Hepatocyte (in vitro differentiated cells): ENCODE results near the gene DCST2. TPM values are rescaled to one million over a fixed set of nuclear protein-coding genes. Genes with fewer than 3 reads are reported as not detected.

Source experiments
- DNase-seq: peaks from one replicate; pipeline ENCODE4 v3.0.0-alpha.2; 2016; ENCODE audit warnings: low spot score
- H2AFZ ChIP-seq: fragments of 200-600 bp; sonication (generic); 2 replicates; pipeline ENCODE4 v1.6.0; 2016; ENCODE audit warnings: antibody characterized with exemption, mild to moderate bottlenecking
- H3K27ac ChIP-seq: fragments of 200-600 bp; sonication (generic); 2 replicates; pipeline ENCODE4 v1.5.1; 2016; ENCODE audit warnings: mild to moderate bottlenecking
- H3K27me3 ChIP-seq: fragments of 200-600 bp; sonication (generic); 2 replicates; pipeline ENCODE4 v1.6.1; 2016
- H3K36me3 ChIP-seq: fragments of 200-600 bp; sonication (generic); replicated peaks from 2 replicates; pipeline ENCODE4 v1.5.1; 2016; ENCODE audit warnings: low read depth; ENCODE audit not compliant: insufficient read depth
- H3K4me1 ChIP-seq: fragments of 200-600 bp; sonication (generic); 2 replicates; pipeline ENCODE4 v1.5.1; 2016; ENCODE audit warnings: mild to moderate bottlenecking, moderate library complexity; ENCODE audit not compliant: insufficient read depth
- H3K4me2 ChIP-seq: fragments of 200-600 bp; sonication (generic); 2 replicates; pipeline ENCODE4 v1.6.0; 2016
- H3K4me3 ChIP-seq: fragments of 200-600 bp; sonication (generic); 2 replicates; pipeline ENCODE4 v1.5.1; 2016; ENCODE audit warnings: mild to moderate bottlenecking
- H3K79me2 ChIP-seq: fragments of 200-600 bp; sonication (generic); 2 replicates; pipeline ENCODE4 v1.6.0; 2017; ENCODE audit warnings: mild to moderate bottlenecking
- H3K9me2 ChIP-seq: fragments of 200-600 bp; sonication (generic); replicated peaks from 2 replicates; pipeline ENCODE4 v1.6.0; 2017; ENCODE audit warnings: mild to moderate bottlenecking; ENCODE audit not compliant: insufficient read depth
- H3K9me3 ChIP-seq: fragments of 200-600 bp; sonication (generic); 2 replicates; pipeline ENCODE4 v1.5.1; 2016; ENCODE audit warnings: low read depth, mild to moderate bottlenecking
- H4K20me1 ChIP-seq: fragments of 200-600 bp; sonication (generic); 2 replicates; pipeline ENCODE4 v1.6.0; 2016; ENCODE audit warnings: mild to moderate bottlenecking; ENCODE audit not compliant: insufficient read depth, poor library complexity, severe bottlenecking
- EZH2 ChIP-seq: fragments of 200-600 bp; sonication (generic); IDR thresholded peaks from 2 replicates; pipeline ENCODE4 v1.6.1; 2016; ENCODE audit warnings: antibody characterized with exemption, mild to moderate bottlenecking, borderline replicate concordance
- EZH2phosphoT487 ChIP-seq: fragments of 200-600 bp; sonication (generic); IDR thresholded peaks from one replicate; pipeline ENCODE4 v1.6.1; 2018; ENCODE audit warnings: antibody characterized with exemption, mild to moderate bottlenecking, low read depth, moderate library complexity; ENCODE audit not compliant: unreplicated experiment, severe bottlenecking
- WGBS: methylation state at CpG from one replicate; pipeline ENCODE4 v1.1.6; 2016; ENCODE audit warnings: low lambda C conversion rate; ENCODE audit errors: missing lambda C conversion rate; 5-methylcytosine and 5-hydroxymethylcytosine counted together
- polyA plus RNA-seq: library from polyadenylated mRNA; unstranded; fragments of >200 nt; fragmentation: Nextera tagmentation; extraction: Ambion mirVana; gene quantifications from 2 replicates; pipeline ENCODE4 v1.2.1, GENCODE V29; 2016
- total RNA-seq: library from RNA; depleted of rRNA; stranded (reverse); fragments of >200 nt; gene quantifications from 2 replicates; pipeline ENCODE4 v1.2.3, GENCODE V29; 2014
- TF ChIP-seq, protein P1 (sequence below): fragments of 200-600 bp; sonication (generic); IDR thresholded peaks from 2 replicates; pipeline ENCODE4 v1.5.1; 2016; ENCODE audit warnings: antibody characterized with exemption, mild to moderate bottlenecking; ENCODE audit not compliant: poor library complexity

The DCST2 gene
- total and polyA plus RNA-seq, 2 experiments from 2014 or later, result 0.47 to 1.6 TPM

DNA sequence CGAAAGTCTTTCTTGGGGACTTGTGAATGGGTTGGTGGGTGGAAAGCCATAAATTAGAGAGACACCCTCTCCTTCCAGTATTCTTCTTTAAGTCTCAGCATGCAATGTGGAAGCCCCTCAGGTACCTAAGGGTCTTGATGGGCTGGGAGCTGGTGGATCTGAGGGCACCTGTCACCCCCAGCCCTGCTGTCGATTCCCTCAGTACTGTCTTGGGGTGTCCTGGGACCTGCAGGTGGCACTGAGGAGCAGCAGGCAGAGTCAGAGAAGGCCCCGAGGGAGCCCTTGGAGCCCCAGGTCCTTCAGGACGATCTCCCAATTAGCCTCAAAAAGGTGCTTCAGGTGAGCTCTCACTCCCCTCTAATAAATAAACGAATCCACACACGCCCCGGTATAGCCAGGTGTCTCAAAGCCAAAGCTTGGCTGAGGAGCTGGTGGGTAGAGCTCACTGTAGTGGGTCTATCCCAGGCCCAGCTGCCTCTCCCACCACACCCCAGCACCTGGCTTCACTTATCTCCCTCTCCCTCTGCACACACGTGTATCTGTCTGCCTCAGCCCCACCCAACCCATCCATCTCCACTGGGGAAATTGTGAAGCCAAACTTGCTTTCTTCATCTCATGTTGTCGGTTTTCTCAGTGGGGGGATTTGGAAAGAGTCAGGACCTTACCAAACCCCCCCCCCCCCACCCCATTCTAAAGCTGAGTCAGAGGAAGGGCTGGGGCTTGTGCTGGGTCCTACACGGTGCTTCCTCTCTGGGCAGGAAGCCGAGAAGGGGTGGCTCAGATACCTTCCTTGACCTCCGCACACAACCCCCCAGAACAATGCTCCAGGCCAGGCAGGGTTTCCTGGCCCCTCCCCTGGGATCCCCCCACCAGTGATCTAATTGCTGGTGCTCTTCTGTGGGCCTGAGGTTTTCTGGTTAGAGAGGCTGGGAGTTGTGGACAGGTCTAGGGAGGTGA is 19.1 kb upstream of the DCST2 start:
- no peak overlapping the region for H3K4me3 ChIP-seq
- H3K9me3 ChIP-seq, result no peaks in the 10 kb centered on the region
- no peak for DNase-seq
- no peaks in the 10 kb centered on the region for H3K79me2 ChIP-seq
- no peaks in the 10 kb centered on the region for H3K36me3 ChIP-seq
- H3K4me1 ChIP-seq, result peaks cover 25% of the 10 kb centered on the region
- TF ChIP-seq, protein P1, sequence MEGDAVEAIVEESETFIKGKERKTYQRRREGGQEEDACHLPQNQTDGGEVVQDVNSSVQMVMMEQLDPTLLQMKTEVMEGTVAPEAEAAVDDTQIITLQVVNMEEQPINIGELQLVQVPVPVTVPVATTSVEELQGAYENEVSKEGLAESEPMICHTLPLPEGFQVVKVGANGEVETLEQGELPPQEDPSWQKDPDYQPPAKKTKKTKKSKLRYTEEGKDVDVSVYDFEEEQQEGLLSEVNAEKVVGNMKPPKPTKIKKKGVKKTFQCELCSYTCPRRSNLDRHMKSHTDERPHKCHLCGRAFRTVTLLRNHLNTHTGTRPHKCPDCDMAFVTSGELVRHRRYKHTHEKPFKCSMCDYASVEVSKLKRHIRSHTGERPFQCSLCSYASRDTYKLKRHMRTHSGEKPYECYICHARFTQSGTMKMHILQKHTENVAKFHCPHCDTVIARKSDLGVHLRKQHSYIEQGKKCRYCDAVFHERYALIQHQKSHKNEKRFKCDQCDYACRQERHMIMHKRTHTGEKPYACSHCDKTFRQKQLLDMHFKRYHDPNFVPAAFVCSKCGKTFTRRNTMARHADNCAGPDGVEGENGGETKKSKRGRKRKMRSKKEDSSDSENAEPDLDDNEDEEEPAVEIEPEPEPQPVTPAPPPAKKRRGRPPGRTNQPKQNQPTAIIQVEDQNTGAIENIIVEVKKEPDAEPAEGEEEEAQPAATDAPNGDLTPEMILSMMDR, result peak; percentile 10
- TF ChIP-seq EZH2 (no peak), EZH2phosphoT487 (no peak)
- peak overlapping the region; percentile 93 for H3K4me2 ChIP-seq
- H2AFZ ChIP-seq, result no peak overlapping the region
- WGBS, result 69% methylated on average over 12 of the region's 12 CpGs
- H3K27me3 ChIP-seq, result no peaks in the 10 kb centered on the region
- H3K27ac ChIP-seq, result no peak overlapping the region
- no peaks in the 10 kb centered on the region for H4K20me1 ChIP-seq
- H3K9me2 ChIP-seq, result no peaks in the 10 kb centered on the region

DNA sequence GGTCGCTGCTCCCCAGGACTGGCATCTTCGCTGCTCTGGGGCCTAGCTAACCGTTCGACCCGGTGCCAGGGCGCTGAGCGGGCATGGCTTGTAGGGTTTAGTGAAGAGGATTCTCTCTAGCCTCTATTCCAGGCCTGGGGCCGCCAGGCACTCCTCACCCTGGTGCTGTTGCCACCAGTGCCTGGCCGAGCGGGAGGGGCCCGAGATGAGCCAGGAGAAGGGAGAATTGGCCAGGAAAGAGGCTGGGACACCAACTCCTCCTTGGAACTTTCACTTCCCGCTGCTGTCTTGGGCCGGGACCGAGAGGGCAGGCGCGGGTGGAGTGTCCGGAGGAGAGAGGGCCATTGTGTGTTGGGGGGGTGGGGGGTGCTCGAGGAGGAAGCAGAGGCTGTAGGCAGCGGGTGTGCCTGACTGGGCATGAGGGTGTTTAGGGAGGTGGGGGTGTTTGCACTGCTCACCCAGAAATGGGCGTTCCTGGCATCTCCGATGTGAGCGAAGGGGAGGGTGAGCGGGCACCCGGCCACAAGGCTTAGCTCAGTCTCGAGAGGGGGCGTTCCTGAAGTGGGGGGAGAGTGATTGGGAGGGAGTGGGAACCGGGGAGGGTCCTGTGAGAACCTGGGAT is 18.3 kb upstream of the DCST2 start:
- H3K4me3 ChIP-seq, result peak overlapping the region; percentile 92
- H3K36me3 ChIP-seq, result no peaks in the 10 kb centered on the region
- TF ChIP-seq, protein P1, result no peak
- TF ChIP-seq EZH2phosphoT487, result no peak
- no peak for TF ChIP-seq EZH2
- peak overlapping the region; percentile 57 for H3K27ac ChIP-seq
- no peaks in the 10 kb centered on the region for H4K20me1 ChIP-seq
- no peak for DNase-seq
- H3K9me2 ChIP-seq, result no peaks in the 10 kb centered on the region
- peaks cover 25% of the 10 kb centered on the region for H3K4me1 ChIP-seq
- H2AFZ ChIP-seq, result peak overlapping the region; percentile 84
- no peaks in the 10 kb centered on the region for H3K9me3 ChIP-seq
- H3K27me3 ChIP-seq, result no peaks in the 10 kb centered on the region
- no peaks in the 10 kb centered on the region for H3K79me2 ChIP-seq
- peak overlapping the region; percentile 93 for H3K4me2 ChIP-seq
- WGBS, result 11% methylated on average over 17 of the region's 27 CpGs

DNA sequence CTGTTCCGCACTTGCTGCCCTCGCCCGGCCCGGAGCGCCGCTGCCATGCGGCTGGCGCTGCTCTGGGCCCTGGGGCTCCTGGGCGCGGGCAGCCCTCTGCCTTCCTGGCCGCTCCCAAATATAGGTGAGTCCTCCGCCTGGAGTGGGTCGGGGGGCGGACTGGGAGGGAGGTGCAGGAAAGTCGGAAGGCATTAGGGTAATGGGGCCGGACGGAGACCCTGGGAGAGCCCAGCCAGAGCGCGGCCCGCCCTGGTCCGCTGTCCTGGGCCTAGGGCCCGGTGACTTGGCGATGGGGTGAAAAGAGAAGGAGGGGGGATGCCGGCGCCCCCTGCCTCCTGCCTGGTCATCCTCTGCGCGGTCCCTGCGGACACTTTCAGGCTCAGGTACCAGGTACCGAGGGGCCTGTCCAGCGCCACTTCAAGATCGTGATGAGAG is 17.8 kb upstream of the DCST2 start:
- peak overlapping the region; percentile 57 for H3K27ac ChIP-seq
- no peak for DNase-seq
- H3K9me3 ChIP-seq, result no peaks in the 10 kb centered on the region
- WGBS, result under 1% methylated on average over 23 of the region's 31 CpGs
- no peaks in the 10 kb centered on the region for H3K79me2 ChIP-seq
- H4K20me1 ChIP-seq, result no peaks in the 10 kb centered on the region
- H3K27me3 ChIP-seq, result no peaks in the 10 kb centered on the region
- no peaks in the 10 kb centered on the region for H3K9me2 ChIP-seq
- peak overlapping the region; percentile 92 for H3K4me3 ChIP-seq
- peak overlapping the region; percentile 84 for H2AFZ ChIP-seq
- peaks cover 25% of the 10 kb centered on the region for H3K4me1 ChIP-seq
- H3K36me3 ChIP-seq, result no peaks in the 10 kb centered on the region
- TF ChIP-seq, protein P1, result no peak
- TF ChIP-seq EZH2phosphoT487, result no peak
- TF ChIP-seq EZH2, result no peak
- H3K4me2 ChIP-seq, result peak overlapping the region; percentile 93
